ENCODE results near the gene TBPL1. TPM values are rescaled to one million over a fixed set of nuclear protein-coding genes. Genes with fewer than 3 reads are reported as not detected.

The TBPL1 gene
- total and polyA plus RNA-seq, 2 of the 8 experiments (the other 6 are each of a cell fraction or from before 2014, with no cell fraction given), result 32.5 to 67.0 TPM

DNA sequence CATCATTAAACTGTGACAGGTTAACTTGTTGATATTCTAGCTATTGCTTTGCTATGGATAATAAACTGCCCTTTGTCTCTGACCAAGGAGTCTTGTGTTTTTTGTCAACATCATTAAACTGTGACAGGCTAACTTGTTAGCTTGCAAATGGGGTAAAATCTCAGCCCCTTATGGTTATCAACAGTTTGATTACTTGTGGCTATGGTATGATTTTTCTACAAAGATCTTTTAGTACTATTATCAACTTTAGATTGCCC lies 63.5 kb downstream of the TBPL1 start:
- no peak for DNase-seq (ENCODE audit: low read depth in 1 of 2, low spot score in 2 of 2)
- CTCF ChIA-PET (ENCODE audit: partially characterized antibody), result interaction anchor here (0.7 to 2.4 kb wide), 7 partner anchors 12 to 80 kb away, joined by 3 to 17 read pairs (median 3); no protein-coding TSS in a partner anchor
- TF ChIP-seq CTBP2 (IDR thresholded peaks at IDR 0.05; ENCODE audit: borderline replicate concordance, insufficient read depth, insufficient read length, low read length) (no peak), JUN (IDR thresholded peaks at IDR 0.05; ENCODE audit: low read depth, low read length) (no peak), MAFK (IDR thresholded peaks at IDR 0.05; ENCODE audit: low read depth, low read length) (no peak), HDAC2 (IDR thresholded peaks at IDR 0.05; ENCODE audit: borderline replicate concordance in 1 of 2, low read depth in 2 of 2, low read length in 2 of 2) (no peak), BACH1 (IDR thresholded peaks at IDR 0.05; ENCODE audit: low read length) (no peak), KDM4A (IDR thresholded peaks at IDR 0.05; ENCODE audit: low read depth, low read length, severe bottlenecking) (no peak), TAF1 (IDR thresholded peaks at IDR 0.05; ENCODE audit: low read depth, low read length) (no peak), SUZ12 (IDR thresholded peaks at IDR 0.05; ENCODE audit: low read length) (no peak)

More for the DNA sequence above, 63.5 kb downstream of the TBPL1 start:
- Histone ChIP-seq H3K4ac (replicated peaks; ENCODE audit: insufficient read length, low read depth, low read length) (no peak overlapping the region), H3K4me3 (ENCODE audit: extremely low read depth in 1 of 4, insufficient read depth in 2 of 4, low read depth in 3 of 4, low read length in 4 of 4) (no peak overlapping the region), H2AFZ (ENCODE audit: low read length) (no peak overlapping the region), H3K9me3 (ENCODE audit: insufficient read depth in 2 of 2, low read depth in 1 of 2, low read length in 1 of 2) (no peaks in the 10 kb centered on the region), H3K9ac (replicated peaks in 1 of 4; ENCODE audit: extremely low read depth in 1 of 4, low read depth in 3 of 4, low read length in 3 of 4) (no peak overlapping the region), H2BK15ac (ENCODE audit: low read length) (no peak overlapping the region), H4K91ac (replicated peaks; ENCODE audit: insufficient read length, low read length) (no peak overlapping the region), H2BK5ac (ENCODE audit: low read depth, low read length) (no peak overlapping the region), H3K27me3 (replicated peaks in 1 of 4; ENCODE audit: control insufficient read depth in 3 of 4, extremely low read depth in 1 of 4, insufficient read depth in 3 of 4, low read length in 3 of 4) (no peaks in the 10 kb centered on the region), H3K36me3 (ENCODE audit: control insufficient read depth in 2 of 4, insufficient read depth in 4 of 4, low read length in 3 of 4) (no peaks in the 10 kb centered on the region), H2BK12ac (ENCODE audit: low read depth, low read length) (no peak overlapping the region), H3K18ac (ENCODE audit: extremely low read depth, low read length) (no peak overlapping the region), H2AK5ac (ENCODE audit: low read depth, low read length) (no peak overlapping the region), H3K56ac (replicated peaks; ENCODE audit: insufficient read length, low read depth, low read length) (no peak overlapping the region), H3K79me1 (ENCODE audit: low read depth, low read length) (no peaks in the 10 kb centered on the region), H3K4me2 (ENCODE audit: insufficient read depth in 1 of 2, low read depth in 2 of 2, low read length in 2 of 2) (no peak overlapping the region), H3K14ac (ENCODE audit: insufficient read length) (no peak overlapping the region), H4K20me1 (replicated peaks in 1 of 2; ENCODE audit: control insufficient read depth in 1 of 2, insufficient read depth in 2 of 2, low read length in 2 of 2) (no peaks in the 10 kb centered on the region), H3K23me2 (ENCODE audit: low read depth, low read length) (no peaks in the 10 kb centered on the region), H3K79me2 (ENCODE audit: control insufficient read depth in 1 of 2, insufficient read depth in 2 of 2, low read length in 2 of 2) (no peaks in the 10 kb centered on the region), H3K4me1 (replicated peaks in 1 of 4; ENCODE audit: control insufficient read depth in 3 of 4, insufficient read depth in 4 of 4, low read length in 3 of 4) (peaks cover 0 to 3% (median 1%) of the 10 kb centered on the region in 4 experiments; a peak in 2 of 7 replicates), H4K8ac (ENCODE audit: extremely low read depth, insufficient read depth, low read length) (no peak overlapping the region), H3K23ac (ENCODE audit: insufficient read length) (no peak overlapping the region), H2BK120ac (replicated peaks; ENCODE audit: low read depth, low read length) (no peak overlapping the region), H3K27ac (ENCODE audit: low read depth, low read length) (no peak overlapping the region), H2BK20ac (ENCODE audit: low read length) (no peak overlapping the region), H4K5ac (ENCODE audit: insufficient read length, low read depth, low read length) (no peak overlapping the region)
- no peak for FAIRE-seq
- POLR2A ChIA-PET (ENCODE audit: partially characterized antibody), result interaction anchor here (1.4 kb wide), 1 partner anchor 13 kb away, joined by 3 read pairs; no protein-coding TSS in a partner anchor
